Kidney capillary endothelial cell (primary cell): Measurements from ENCODE around the gene PDGFRB.

Source experiments
- DNase-seq: peaks from one replicate; pipeline ENCODE4 v3.0.0-alpha.2; 2018; ENCODE audit warnings: low spot score

PDGFRB gene

DNA sequence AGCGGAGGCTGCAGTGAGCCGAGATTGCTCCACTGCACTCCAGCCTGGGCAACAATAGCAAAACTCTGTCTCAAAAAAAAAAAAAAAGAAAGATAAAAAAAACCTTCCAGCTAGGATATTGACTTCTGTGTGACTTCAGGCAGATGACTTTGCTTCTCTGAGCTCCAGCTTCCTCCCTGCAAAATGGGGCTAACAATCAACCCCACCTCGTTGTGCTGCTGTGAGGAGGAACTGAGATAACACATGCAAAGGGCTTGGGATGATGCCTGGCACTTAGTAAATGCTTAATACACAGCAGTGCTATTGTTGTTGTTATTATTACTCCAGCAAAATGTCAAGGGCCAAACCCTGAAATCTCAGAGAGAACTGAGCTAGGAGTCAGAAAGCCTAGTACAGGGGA, 7.4 kb upstream of the PDGFRB start:
- no peak for DNase-seq

DNA sequence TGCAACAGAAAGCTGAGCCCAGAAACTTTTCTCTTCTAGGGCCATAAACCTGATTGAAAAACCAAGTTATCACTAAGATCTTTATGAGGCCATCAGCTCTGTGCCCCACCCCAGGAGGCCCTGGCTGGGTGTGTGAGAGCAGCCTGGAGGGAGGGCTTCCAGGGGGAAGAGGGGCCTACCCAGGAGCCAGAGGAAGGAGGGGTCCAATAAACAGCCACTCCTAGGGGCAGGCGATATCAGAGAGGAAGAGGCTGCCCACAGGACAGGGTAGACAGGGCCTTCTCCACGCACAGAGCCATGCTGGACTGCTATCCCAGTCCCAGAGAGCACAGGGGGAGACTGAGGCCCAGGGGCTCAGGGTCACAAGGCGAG, 6.5 kb upstream of the PDGFRB start:
- no peak for DNase-seq

DNA sequence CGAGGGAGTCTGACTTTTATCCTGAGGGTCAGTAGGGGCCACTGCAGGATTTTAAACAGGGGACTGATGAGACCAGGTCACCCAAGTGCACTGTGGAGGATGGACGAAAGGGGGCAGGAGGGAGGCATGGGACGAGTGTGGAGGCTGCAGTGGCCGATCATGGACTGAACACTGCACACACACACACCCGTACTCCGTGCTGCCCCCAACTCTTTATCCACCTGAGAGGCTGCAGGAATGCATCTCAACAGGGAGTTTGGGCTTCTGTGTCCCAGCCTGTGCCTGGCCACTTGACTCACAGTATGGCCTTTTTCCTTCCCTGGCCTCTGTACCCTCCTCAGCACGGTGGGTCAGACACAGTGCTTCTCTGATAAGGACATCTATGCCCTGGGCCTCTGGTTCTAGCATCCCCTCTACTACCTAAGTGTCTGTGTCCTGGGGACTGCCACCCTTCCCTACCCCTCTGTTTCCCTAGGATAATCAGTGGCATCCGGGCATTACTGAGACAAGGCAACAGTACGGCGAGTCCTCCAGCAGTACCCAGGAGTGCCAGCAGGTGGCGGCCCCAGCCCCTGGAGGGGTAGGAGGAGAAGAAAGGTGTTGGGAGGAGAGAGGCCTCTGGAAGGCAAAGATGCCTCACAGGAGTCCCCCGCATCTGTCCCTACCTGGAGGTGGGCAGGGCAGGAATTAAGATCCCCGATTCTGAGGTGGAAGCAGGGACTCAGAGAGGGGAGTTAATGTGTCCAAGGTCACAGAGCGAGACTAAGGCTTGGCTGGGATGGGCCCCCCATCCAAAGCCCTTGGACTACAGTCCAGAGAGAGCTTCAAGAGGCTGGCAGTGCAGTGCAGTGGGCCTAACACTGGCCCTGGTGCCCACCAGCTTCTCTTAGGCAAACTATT, 5.8 kb upstream of the PDGFRB start:
- no peak for DNase-seq

DNA sequence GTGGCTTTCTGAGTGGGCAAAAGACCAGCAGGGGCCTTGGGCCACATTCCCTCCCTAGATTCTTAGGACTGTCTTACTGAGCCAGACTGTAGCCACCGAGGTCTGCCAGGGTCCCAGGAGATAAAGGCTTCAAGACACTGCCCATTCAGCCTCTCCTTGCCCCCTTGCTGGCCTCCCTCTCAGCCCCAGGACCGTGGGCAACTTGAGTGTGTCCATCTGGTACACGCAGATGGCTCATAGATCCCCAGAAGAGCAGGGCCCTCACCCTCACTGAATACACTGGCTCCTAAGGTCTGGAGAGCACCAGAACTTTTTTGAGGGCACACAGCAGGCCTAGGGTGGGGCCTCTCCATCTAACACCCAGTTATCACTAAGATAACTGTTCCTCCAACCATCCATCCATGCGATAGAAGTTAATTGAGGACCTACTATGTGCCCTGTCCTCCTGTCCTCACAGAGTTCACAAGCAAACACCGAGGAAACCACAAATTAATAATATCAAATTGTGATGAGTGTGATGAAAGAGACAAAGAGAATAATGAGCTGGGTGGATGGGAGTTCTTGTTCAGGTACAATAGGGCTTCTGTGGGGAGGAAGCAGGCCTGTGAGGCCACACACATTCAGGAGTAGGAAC, 4.9 kb upstream of the PDGFRB start:
- no peak for DNase-seq

- DNase-seq: no peak
Observed at GRCh38 chr5:150159741-150160179, 4.1 kb upstream of the PDGFRB start.

- DNase-seq: no peak
Observed at GRCh38 chr5:150159031-150159430, 3.4 kb upstream of the PDGFRB start.

GRCh38 chr5:150158170-150158949, 2.7 kb upstream of the PDGFRB start:
- DNase-seq: no peak

- DNase-seq: no peak
Observed at GRCh38 chr5:150157168-150157567, 1.5 kb upstream of the PDGFRB start.

DNA sequence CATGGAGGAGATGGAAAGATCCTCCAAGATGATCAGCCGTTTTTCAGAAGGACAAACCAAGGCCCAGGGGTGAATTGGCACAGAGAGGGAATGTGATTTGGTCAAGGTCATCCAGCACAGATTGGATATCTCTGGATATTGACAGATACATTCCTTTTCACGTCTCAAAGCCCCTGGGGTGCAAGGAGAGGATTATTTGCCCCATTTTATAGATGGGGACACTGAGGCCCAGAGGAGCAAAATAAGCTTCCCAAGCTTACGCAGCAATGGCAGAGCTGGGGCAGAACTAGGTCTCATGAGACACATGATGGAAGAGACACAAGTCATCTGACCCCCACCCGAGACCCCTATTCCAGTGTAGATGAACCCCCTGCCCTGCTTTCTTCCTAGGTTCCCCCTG, 895 bp upstream of the PDGFRB start:
- no peak for DNase-seq

DNA sequence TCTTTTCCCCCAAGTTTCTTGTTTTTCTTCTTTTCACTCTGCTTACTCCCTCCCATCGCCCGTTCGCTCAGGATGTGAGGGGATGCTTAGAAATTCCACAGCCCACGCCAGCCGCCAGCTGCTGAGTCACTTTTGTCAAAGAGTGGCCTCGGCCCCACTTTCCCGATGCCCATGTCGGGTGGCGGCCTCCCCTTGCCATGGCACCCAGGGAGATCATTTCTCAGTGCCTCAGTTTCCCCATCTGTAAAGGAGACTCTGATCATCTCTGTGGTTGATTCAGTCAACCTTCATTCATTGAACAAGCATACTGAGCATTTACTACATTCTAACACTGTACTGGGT, 353 bp upstream of the PDGFRB start:
- no peak for DNase-seq

DNA sequence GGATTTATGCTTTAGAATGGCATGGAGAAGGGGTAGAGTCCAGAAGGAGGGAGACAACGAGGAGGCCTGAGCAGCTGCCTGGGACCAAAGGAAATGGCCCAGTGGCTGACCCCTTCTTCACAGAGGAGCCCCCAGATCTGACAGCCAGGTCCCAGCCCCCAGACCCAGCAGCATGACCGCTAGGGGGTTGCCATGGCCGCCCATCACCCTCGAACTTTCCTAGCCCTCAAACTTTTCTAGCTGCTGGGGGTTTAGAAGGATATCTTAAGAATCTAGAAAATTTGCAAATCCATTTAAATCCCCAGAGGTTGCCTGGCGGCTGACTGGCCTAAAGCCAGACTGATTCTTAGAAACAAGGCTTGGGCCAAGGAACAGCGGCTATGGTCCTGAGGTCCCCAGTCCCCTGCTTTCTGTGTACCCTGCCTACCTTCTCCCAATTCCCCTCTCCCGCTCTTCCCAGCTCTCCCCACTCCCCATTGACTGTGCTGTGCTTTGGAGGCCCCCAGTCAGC, 972 bp downstream of the PDGFRB start:
- no peak for DNase-seq

DNA sequence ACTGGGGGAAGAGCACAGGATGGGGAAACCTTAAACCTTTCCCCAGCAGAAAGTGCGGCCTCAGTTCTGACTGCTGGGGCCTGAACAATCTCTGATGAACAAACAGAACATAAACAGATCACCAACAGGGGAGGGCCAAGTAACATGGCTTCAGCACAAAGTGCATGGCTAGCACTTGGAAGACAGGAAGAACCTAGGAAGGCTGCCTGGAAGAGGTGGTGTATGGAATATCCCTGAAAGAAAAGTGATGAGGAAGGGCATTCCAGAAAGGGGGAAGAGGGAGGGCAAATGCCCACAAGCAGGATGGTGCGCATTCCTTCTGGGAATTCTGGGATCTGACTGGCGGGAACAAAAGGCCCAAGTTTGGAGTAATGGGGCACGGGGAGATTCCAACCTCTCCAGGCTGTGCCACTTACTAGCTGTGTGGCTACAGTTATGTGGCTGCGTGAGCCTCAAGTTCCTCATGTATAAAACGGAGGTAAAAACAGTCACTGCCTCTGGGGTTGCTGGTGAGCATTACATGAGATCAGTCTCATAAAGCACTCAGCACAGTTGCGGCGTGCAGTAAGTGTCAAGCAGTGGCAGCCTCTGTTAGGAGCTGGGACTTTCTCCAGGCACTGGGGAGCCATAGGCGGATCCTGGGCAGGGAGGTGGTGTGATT, 1.6 kb downstream of the PDGFRB start:
- DNase-seq: no peak

DNA sequence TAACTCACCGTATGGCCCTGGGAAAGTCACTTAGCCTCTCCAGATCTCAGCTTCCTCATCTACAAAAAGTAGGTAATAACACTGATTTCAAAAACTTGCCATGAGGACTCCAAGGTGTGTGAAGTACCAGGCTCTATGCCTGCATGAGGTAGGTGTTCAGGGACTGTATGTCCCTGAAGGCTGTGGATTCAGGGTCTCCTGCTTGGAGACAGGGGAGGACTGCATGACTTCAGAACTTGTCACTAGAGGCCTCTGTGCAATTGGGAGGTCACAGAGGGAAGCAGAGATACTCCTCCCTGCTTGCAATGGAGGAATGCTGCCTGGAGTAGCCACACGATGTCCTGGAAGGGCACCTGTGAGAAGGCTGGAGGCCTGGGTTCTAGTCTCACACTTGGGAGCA, 2.2 kb downstream of the PDGFRB start:
- DNase-seq: no peak

DNA sequence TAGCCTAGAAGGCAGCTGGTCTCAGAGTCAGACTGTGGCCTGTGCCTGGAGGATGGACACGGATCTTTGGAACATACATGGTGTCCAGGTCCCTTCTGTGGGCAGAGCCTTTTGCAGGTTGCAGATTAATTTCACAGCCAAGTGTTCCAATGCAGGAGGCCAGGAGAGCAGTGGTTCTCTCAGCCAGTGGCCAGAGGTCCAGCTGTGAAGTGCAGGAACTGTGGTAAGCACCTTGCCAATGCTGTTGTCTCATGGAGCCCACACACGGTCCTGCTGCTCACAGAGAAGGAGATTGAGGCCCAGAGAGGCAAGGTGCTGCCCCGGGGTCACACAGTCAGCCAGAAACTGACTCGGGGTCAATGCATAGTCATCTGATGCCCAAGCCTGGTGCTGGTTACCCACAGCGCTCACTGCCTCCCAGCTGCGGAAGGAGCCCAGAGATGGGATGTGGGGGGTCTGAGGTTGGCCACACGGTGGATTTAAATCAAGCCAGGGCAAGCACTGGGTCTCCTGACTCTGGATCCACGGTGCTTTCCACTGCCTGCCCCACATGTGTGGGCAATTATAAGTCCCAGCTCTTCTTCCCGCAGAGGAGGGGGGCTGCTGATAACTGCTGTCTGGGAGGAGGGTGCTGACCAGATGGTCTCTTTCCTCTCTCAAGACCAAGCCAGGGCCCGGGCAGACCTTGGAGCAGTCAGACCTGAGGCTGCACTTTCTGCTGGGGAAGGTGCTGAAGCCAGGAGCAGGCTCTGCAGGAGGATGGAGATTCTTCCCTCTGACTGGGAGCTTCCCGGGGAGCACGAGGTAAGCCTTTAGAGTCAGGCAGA, 2.8 kb downstream of the PDGFRB start:
- no peak for DNase-seq

DNA sequence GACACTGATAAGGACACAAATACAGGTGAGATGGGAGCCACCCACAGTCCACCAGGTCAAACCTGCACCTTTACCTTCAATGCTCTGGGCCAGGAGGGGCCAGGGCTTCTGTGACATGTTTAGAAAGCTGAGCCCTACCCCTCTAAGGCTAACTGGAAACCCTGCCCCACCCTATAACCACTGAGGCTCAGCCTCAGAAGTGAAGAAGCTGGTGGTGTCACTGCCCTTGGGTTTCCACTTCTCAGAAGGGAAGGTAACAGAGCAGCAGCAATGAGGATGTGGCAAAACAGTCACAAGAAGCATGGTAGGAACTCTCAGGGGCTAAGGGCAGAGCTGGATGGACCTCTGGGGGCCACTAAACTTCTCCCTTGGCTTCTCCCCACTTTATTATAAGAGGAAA, 6.0 kb downstream of the PDGFRB start:
- no peak for DNase-seq

DNA sequence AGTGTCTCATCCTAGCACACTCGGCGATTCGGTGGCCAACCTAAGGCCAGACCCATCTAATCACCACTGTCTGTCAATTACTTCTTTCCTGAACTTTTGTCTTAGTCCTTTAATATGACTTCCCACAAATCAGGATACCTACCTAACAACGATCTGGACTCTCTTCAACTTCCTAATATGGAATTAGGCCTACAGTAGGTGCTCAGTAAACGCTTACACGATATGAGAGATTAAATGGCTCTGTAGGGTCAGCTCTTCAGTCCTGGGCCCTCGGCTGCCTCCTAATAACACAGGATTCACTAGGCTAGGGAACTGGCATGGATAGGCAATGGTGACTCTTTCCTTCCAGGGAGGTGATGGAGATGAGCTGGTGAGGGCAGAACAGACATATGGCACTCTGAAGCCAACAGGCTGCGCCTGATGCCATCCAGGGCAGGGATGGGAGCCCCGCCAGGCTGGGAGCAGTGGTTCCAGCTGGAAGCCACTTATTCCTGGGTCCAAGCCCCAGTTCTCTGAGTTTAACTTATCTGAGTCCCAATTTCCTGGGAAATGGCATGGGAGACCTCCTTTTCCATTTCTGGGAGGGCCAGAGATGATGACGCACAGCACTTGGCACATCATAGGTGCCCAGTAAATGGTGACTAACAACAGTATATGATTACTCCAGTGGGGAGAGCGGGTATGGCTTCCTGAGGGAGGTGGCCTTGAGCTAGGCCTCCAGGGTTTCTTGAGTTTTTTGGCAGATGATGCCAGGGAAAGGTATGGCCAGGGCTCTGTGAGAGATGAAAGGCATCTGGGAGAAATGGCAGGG, 7.3 kb downstream of the PDGFRB start:
- DNase-seq: no peak

DNA sequence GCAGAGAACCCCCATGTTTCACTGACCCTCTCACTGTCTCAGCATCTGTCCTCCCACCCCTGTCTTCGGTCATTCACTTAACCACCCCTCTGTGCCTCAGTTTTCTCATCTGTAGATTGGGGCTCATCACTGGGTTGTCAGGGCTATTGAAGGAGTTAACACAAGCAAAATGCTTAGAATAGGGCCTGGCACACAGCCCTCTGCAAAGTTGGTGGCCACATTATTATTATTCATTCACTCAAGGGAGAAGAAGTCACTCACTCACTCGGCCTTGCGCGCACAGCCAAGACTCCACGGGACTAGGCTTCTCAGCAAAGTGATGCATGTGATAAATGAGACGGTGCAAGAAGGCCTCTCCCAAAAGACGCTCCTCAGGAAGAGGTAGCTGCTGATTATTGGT, 8.0 kb downstream of the PDGFRB start:
- no peak for DNase-seq

GRCh38 chr5:150146862-150147601, 8.6 kb downstream of the PDGFRB start:
- DNase-seq: no peak

- DNase-seq: no peak
Observed at GRCh38 chr5:150146235-150146634, 9.4 kb downstream of the PDGFRB start.

- DNase-seq: no peak
Observed at GRCh38 chr5:150144879-150145278, 10.8 kb downstream of the PDGFRB start.
